HEK293 (cell line): Measurements from ENCODE around the gene LRRN2.

ENCODE experiments used
- CTCF ChIP-seq: fragments of 450-650 bp; formaldehyde crosslinking; IDR thresholded peaks from 2 replicates; pipeline ENCODE4 v1.5.1; 2016; ENCODE audit warnings: missing biosample characterization, missing genetic modification characterization
- HOXA7 ChIP-seq: sonication (generic); formaldehyde crosslinking; IDR thresholded peaks from 2 replicates; pipeline ENCODE4 v1.8.1; 2022; ENCODE audit warnings: missing genetic modification reagents, borderline replicate concordance
- PBX3 ChIP-seq: sonication (generic); formaldehyde crosslinking; IDR thresholded peaks from 2 replicates; pipeline ENCODE4 v1.8.1; 2022; ENCODE audit warnings: mild to moderate bottlenecking, moderate library complexity, missing genetic modification reagents
- TCF7L2 ChIP-seq: IDR thresholded peaks from 2 replicates; pipeline ENCODE4 v1.6.1; 2011; ENCODE audit warnings: low read depth, mild to moderate bottlenecking, inconsistent platforms, low read length, moderate library complexity, borderline replicate concordance
- ZBTB17 ChIP-seq: fragments of 450-650 bp; formaldehyde crosslinking; IDR thresholded peaks from 2 replicates; pipeline ENCODE4 v1.5.1; 2016; ENCODE audit warnings: missing biosample characterization, missing genetic modification characterization
- ZNF133 ChIP-seq: fragments of 450-650 bp; formaldehyde crosslinking; IDR thresholded peaks from 2 replicates; pipeline ENCODE4 v1.5.1; 2016; ENCODE audit warnings: missing biosample characterization, missing genetic modification characterization
- ZNF155 ChIP-seq: fragments of 450-650 bp; formaldehyde crosslinking; IDR thresholded peaks from 2 replicates; pipeline ENCODE4 v1.5.1; 2016; ENCODE audit warnings: missing biosample characterization, missing genetic modification characterization
- ZNF521 ChIP-seq: fragments of 450-650 bp; formaldehyde crosslinking; IDR thresholded peaks from 2 replicates; pipeline ENCODE4 v1.5.1; 2017; ENCODE audit warnings: missing biosample characterization, mild to moderate bottlenecking, missing genetic modification characterization
- ZNF701 ChIP-seq: fragments of 450-650 bp; formaldehyde crosslinking; IDR thresholded peaks from 2 replicates; pipeline ENCODE4 v1.5.1; 2016; ENCODE audit warnings: missing biosample characterization, missing genetic modification characterization
- TF ChIP-seq, protein P1 (sequence below): fragments of 450-650 bp; formaldehyde crosslinking; IDR thresholded peaks from 2 replicates; pipeline ENCODE4 v1.5.1; 2016; ENCODE audit warnings: missing biosample characterization, missing genetic modification characterization
- TF ChIP-seq, protein P2 (sequence below): fragments of 450-650 bp; formaldehyde crosslinking; IDR thresholded peaks from 2 replicates; pipeline ENCODE4 v1.5.1; 2016; ENCODE audit warnings: missing biosample characterization, missing genetic modification characterization

GRCh38 chr1:204731985-204732575, 46.5 kb upstream of the LRRN2 start:
- TF ChIP-seq CTCF (tag by site-specific recombination) (no peak), ZBTB17 (tag by site-specific recombination) (no peak), ZNF133 (tag by site-specific recombination) (no peak), ZNF521 (no peak), ZNF155 (tag by site-specific recombination) (no peak), HOXA7 (CRISPR knock-in tag) (no peak), ZNF701 (tag by site-specific recombination) (no peak), TCF7L2 (no peak), PBX3 (no peak)
- TF ChIP-seq, protein P1, sequence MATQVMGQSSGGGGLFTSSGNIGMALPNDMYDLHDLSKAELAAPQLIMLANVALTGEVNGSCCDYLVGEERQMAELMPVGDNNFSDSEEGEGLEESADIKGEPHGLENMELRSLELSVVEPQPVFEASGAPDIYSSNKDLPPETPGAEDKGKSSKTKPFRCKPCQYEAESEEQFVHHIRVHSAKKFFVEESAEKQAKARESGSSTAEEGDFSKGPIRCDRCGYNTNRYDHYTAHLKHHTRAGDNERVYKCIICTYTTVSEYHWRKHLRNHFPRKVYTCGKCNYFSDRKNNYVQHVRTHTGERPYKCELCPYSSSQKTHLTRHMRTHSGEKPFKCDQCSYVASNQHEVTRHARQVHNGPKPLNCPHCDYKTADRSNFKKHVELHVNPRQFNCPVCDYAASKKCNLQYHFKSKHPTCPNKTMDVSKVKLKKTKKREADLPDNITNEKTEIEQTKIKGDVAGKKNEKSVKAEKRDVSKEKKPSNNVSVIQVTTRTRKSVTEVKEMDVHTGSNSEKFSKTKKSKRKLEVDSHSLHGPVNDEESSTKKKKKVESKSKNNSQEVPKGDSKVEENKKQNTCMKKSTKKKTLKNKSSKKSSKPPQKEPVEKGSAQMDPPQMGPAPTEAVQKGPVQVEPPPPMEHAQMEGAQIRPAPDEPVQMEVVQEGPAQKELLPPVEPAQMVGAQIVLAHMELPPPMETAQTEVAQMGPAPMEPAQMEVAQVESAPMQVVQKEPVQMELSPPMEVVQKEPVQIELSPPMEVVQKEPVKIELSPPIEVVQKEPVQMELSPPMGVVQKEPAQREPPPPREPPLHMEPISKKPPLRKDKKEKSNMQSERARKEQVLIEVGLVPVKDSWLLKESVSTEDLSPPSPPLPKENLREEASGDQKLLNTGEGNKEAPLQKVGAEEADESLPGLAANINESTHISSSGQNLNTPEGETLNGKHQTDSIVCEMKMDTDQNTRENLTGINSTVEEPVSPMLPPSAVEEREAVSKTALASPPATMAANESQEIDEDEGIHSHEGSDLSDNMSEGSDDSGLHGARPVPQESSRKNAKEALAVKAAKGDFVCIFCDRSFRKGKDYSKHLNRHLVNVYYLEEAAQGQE (tag by site-specific recombination) = no peak
- TF ChIP-seq, protein P2, sequence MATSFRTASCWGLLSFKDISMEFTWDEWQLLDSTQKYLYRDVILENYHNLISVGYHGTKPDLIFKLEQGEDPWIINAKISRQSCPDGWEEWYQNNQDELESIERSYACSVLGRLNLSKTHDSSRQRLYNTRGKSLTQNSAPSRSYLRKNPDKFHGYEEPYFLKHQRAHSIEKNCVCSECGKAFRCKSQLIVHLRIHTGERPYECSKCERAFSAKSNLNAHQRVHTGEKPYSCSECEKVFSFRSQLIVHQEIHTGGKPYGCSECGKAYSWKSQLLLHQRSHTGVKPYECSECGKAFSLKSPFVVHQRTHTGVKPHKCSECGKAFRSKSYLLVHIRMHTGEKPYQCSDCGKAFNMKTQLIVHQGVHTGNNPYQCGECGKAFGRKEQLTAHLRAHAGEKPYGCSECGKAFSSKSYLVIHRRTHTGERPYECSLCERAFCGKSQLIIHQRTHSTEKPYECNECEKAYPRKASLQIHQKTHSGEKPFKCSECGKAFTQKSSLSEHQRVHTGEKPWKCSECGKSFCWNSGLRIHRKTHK (tag by site-specific recombination) = no peak
